ENCODE data around the gene NPC1L1.

- TF ChIP-seq CTCF (IDR thresholded peaks at IDR 0.05 in 4 of 5, conservative IDR thresholded peaks at IDR 0.05 in 1 of 5) (no peak), POLR2A (IDR thresholded peaks at IDR 0.05) (no peak)
Observed at GRCh38 chr7:44568771-44569560, 27.8 kb upstream of the NPC1L1 start.
